Ovary (tissue), 3 donors: ENCODE data around the gene IGLON5.

Source experiments
- CTCF ChIP-seq, 3 donors: fragments of 450-650 bp in 2 of 3; fragments of 200-600 bp in 1 of 3; IDR thresholded peaks; one replicate each; pipeline versions ENCODE4 v1.5.1 to v1.8.0; 2016 to 2022; ENCODE audit warnings: antibody characterized with exemption in 3 of 3, mild to moderate bottlenecking in 1 of 3
- POLR2A ChIP-seq: fragments of 450-650 bp; IDR thresholded peaks from one replicate; pipeline ENCODE4 v1.6.1; 2017; ENCODE audit warnings: antibody characterized with exemption, mild to moderate bottlenecking, moderate library complexity
- donor health status: DM: no; HTN: no; CAD: no.

GRCh38 chr19:51372649-51373504, 61.4 kb downstream of the IGLON5 start, which contains the start of gene NKG7:
- TF ChIP-seq POLR2A = no peak
- no peak for TF ChIP-seq CTCF (IDR thresholded peaks at IDR 0.05)
